22Rv1 (cell line): ENCODE data around the gene ZSWIM2.

ENCODE experiments used
- H3K27ac ChIP-seq: fragments of 450-650 bp; 2 replicates; pipeline ENCODE4 v1.5.1; 2017
- CTCF ChIP-seq: fragments of 450-650 bp; IDR thresholded peaks from 2 replicates; pipeline ENCODE4 v1.5.1; 2017; ENCODE audit warnings: mild to moderate bottlenecking
- ZFX ChIP-seq: fragments of 450-650 bp; IDR thresholded peaks from 2 replicates; pipeline ENCODE4 v1.6.1; 2017; ENCODE audit warnings: antibody characterized with exemption, borderline replicate concordance

Gene ZSWIM2

GRCh38 chr2:186887107-186888090, 38.4 kb upstream of the ZSWIM2 start:
- H3K27ac ChIP-seq: no peak overlapping the region
- TF ChIP-seq CTCF: no peak
- no peak for TF ChIP-seq ZFX

- TF ChIP-seq ZFX: no peak
- TF ChIP-seq CTCF: no peak
These were observed 35.6 kb upstream of the ZSWIM2 start for GRCh38 chr2:186884587-186884986.

GRCh38 chr2:186883666-186884065, 34.7 kb upstream of the ZSWIM2 start:
- TF ChIP-seq ZFX (no peak), CTCF (no peak)
- no peak overlapping the region for H3K27ac ChIP-seq

More at GRCh38 chr2:186884587-186884986, 35.6 kb upstream of the ZSWIM2 start:
- H3K27ac ChIP-seq: no peak overlapping the region

GRCh38 chr2:186882511-186883071, 33.6 kb upstream of the ZSWIM2 start:
- TF ChIP-seq CTCF: no peak
- no peak for TF ChIP-seq ZFX
- H3K27ac ChIP-seq: no peak overlapping the region

- H3K27ac ChIP-seq: no peak overlapping the region
- TF ChIP-seq ZFX: no peak
- TF ChIP-seq CTCF: no peak
These were observed 32.7 kb upstream of the ZSWIM2 start for GRCh38 chr2:186881660-186882059.

- TF ChIP-seq ZFX: no peak
- TF ChIP-seq CTCF: no peak
- H3K27ac ChIP-seq: no peak overlapping the region
These were observed 30.3 kb upstream of the ZSWIM2 start for GRCh38 chr2:186879312-186879711.

- no peak overlapping the region for H3K27ac ChIP-seq
- TF ChIP-seq CTCF (no peak), ZFX (no peak)
These were observed 25.7 kb upstream of the ZSWIM2 start for GRCh38 chr2:186874713-186875112.
